ENCODE data around the gene DNAJC5.
A peak's percentile ranks its signal among the peaks of the same experiment; 100 is the strongest.

The DNAJC5 gene

DNA sequence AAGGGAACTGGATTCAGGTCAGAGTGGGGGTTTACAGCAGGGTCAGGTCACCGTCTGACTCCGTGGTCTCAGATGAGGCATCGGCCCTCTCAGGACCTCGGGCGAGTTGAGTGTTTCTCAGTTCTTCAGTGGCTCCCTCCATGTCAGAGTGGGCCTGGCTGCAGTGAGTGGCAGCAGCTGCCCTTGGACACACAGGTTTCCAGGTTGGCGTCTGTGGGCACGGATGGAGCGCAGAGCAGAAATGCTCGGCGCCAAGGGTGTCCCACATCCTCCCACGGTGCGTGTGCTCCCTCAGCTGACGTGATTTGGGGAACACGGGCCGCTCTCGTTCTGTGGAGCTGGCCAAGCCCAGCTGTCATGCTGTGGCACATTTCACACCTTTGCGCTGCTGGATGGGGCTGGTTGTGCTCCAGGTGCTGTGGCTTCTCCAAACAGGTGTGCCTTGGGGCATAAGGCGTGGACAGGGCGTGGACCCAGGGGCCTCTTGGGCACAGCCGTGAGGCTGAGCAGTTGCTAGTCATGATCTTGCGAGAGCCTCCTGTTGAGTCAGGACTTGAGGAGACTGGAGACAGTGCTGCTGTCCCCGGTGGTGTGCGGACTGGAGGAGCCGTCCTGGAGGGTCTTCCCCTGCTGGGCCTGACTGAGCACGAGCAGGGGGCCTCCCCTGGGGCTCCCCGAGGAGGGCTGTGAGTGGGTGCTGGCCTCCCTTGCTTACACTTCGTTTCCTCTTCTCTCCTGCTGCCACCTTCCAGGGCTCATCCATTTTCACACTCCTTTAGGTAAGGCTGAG lies 9.5 kb upstream of the DNAJC5 start:
- DNase-seq (ENCODE audit: low read depth), result no peak

DNA sequence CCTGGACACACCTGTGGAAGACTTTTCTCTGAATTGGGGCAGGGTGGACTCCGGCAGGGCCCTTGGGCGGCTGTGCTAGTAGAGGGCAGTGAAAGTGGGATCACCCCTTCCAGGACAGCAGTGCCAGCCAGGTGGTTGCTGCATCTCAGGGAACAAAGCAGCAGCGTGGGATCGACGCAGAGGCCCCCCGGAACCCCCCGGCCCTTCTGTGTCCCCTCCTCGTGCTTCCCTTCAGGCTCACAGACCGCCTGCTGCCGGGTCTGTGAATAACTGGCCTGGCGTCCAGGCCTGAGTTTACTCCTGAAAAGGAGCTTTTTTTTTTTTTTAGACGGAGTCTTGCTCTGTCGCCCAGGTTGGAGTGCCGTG lies 8.9 kb upstream of the DNAJC5 start:
- no peak for DNase-seq (ENCODE audit: low read depth)

DNA sequence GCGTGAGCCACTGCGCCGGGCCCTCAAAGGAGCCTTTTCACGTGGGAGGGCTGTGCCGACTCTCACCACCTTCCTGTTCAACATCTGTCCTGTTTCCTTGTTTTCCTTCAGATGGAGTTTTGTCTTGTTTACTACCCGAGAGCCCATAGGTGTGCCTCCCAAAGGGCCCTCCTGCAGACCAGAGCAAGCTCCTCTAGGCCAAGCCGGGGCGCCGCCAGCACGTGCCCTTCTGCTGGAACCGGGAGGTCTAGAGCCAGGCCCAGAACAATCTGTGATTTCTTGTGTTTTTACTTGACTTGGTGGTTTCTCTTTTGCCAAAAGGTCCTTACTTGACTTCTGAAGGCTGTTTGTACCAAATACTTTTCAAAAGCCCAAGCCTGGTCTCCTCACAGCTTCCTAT lies 8.0 kb upstream of the DNAJC5 start:
- DNase-seq (ENCODE audit: low read depth), result no peak

DNA sequence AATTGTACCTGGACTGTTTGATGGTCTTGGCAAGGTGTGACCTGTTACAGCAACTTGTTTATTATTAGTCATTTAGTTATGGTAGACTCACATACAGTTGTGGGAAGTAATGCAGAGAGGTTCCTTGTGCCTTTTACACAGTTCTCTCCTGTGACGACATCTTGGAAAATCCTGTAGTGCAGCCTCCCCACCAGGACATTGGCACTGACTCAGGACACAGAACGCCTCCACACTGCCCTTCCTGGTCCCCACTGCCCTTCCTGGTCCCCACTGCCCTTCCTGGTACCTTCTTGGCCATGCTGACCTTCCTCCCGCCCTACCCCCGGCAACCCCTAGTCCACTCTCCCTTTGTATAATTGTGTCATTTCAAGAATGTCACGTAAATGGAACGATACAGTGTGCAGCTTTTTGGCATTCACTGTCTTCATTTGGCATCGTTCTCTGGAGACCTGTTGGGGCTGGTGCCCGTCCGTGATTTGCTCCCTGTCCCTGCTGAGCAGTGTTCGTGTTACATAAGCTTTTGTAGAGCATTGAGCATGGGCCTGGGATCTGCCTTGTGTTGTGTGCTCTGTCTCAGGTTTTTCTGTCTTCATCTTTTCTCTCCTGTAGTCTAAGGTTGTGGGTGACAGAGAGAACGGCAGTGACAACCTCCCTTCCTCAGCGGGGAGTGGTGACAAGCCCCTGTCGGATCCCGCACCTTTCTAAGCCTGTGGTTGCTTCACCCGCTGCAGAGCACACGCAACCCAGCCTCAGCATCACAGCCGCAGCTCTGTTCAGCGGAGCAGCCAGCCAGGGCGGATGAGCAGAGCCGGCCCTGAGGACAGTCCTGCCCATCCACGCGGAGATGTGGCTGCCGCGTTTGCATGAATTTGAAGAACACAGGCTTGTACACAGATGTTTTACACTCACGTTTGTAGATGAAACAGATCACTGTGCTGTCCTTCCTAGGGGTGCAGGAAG lies 5.4 kb upstream of the DNAJC5 start:
- DNase-seq (ENCODE audit: low read depth), result no peak

GRCh38 chr20:63890201-63890576 lies 4.7 kb upstream of the DNAJC5 start:
- DNase-seq (ENCODE audit: low read depth), result no peak

DNA sequence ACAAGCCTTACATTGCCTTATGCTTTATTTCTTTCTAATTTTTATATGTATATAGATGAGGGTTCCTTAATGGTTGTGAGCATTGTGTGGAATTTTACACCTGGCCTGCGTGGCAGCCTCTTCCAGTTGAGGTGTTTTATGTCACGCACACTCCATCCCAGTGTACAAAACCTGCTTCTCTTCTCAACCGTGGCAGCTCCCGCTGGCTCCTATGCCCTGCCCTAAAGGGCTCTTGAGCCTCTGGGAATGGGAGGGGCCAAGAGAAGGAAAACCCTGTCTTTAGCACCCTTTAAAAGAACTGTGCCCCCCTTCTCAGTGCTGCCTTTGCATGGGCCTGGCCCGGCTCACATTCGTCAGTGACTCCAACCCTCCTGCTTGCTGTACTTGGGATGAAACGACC lies 4.3 kb upstream of the DNAJC5 start:
- no peak for DNase-seq (ENCODE audit: low read depth)

DNA sequence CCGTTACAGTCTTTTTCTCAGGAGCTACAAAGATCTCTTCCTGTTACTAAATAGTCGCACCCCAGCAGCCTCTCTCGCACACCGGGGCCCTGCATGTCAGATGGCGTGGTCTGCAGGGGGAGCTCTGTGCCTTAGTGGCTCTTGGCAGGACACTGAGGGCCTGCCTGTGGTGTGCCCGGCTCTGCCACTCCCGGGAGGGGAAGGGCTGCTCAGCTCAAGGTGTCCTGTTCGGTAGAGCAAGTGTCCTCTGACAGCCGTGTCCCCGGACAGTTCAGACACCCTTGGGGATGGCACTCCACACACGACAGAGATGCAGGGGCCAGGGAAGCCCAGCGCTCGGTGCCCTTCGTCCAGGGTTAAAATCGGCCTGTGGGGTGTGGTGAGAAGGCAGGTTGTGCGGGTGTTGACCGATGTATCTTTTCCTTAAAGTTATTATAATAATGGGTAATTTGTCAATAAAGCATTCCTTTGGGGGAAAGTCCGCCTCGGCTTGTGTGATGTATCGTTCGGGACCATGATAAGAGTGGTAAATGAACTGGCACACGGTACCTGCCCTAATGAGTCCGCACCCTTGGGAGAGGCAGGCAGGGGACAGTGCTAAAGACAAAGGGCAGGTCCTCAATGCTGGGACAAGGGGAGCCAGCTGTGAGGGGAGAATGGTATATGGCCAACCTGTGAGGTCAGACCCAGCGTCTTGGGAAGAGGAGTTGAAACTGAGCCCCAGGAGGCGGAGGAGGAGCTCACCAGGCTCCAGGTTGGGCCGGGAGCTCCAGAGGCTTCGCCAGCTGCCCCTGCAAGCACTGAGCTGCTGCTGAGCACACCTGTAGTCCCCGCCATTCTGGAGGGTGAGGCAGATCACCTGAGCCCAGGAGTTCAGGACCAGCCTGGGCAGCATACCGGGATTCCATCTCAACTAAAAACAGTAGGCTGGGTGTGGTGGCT lies 3.6 kb upstream of the DNAJC5 start:
- no peak for DNase-seq (ENCODE audit: low read depth)

DNA sequence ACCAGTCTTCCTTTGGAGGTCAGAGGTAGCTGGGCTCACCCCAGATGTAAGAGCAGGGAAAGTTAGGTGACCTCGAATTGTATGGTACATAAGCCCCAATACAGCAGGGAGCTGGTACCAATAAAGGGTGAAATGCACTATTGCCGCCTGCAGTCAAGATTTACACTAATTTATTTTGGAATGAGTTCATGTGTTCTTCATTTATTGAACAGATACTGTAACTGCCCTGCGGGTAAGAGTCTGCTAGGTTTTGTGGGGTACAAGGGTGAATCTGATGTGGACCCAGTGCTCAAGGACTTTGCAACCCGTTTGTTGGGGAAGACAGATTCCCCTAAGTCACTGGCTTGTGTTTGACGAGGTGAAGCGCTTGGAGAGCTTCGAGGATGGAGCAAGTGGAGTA lies 2.5 kb upstream of the DNAJC5 start:
- DNase-seq (ENCODE audit: low read depth), result no peak

- DNase-seq (ENCODE audit: low read depth), result no peak
Measured at GRCh38 chr20:63893999-63894357, 948 bp upstream of the DNAJC5 start.

- DNase-seq (ENCODE audit: low read depth), result no peak
Measured at GRCh38 chr20:63895202-63895951, 451 bp downstream of the DNAJC5 start.

- DNase-seq (ENCODE audit: low read depth), result no peak
Measured at GRCh38 chr20:63895952-63896263, 982 bp downstream of the DNAJC5 start.

DNA sequence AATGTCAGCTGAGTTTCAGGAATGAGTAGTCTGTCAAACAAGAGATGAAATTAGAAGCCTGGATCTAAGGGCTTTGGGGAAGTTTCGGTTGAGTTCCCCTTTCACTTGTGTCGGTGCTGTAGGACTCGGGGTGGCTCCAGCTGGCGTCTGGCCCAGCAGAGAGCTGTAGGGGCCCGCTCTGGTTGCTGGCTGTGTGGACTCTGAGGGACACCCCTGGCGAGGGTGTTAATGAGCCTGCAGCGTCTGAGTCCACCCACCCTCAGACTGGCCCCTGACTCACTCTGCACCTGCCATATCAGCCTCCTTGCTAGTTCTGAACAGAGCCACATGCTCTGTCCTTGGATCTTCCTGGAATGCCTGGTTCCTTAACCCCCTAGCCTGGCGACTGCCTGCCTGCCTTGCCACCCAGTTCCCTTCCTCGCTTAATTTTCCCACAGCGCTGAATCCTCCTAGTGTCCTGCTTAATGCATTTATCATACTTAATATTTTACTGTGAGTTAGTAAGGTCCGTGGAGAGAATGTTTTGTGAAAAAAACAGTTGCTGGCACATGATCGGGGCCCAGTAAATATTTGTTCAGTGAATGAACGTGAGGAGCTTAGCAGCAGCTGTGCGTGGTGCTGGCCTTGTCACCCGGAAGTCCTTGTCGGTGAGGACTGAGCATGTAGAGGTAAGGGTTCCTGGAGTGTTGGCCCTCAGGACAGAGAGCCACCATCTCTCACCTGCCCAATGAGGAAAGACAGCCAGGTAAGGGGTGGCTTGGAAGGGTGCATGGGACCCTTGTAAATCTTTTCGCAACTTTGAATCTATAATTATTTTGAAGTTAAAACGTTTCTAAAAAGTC lies 1.6 kb downstream of the DNAJC5 start:
- DNase-seq (ENCODE audit: low read depth), result peak; percentile 17

DNA sequence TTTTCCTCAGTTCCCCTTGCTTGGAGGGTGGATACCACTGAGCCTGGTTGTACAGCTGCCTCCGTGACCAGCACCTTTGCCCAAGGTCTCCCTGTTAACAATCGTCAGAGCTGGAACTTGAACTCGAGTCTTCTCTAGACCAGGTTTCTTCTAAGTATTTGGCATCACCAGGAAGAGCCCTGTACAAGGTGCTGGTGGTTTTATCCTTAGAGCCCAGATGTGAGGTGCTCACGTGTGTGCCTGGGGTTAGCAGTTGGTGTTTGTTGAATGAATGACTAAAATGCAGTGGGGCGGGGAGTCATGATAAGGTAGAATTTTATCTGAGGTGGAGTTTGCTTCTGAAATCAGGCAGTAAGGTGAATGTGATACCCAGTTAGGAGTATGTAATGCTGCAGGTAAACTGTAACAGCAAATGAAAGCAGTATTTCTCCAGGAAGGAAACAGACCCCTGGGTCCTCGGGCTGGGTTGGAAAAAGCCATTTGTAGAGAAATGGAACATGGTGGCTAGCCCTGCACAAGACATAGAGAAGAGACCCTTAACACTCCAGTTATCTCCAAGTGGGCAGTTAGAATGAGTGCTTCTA lies 3.1 kb downstream of the DNAJC5 start:
- no peak for DNase-seq (ENCODE audit: low read depth)

DNA sequence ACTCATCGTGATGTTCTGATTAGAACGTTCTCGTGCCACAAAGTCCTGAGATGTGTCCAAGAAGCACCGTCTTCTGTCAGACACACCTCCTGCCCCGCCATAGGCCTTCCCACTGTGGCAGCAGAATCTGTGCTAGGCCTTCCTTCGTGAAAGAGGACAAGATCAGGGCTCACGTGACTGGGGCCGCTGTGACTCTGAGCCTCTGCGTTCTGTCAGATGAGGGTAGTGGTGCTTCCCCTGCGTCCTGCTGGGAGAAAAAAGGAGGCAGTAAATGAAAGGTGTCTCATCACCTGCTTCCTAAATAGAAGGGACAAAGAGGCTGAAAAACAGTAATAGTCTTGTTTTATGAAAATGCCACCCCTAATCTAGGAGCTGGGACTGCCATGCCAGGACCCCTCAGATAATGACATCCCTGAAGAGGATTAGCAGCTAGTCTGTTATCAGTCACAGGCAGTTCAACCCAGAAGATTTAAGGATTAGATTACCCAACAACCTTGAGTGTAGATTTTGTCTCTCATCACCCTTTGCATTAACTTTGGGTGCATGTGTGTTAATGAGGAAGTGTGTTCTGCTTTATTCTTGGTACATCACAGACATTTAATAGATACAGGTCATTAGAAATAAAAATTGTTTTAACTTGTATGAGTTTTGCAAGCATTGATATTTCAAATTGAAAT lies 4.1 kb downstream of the DNAJC5 start:
- DNase-seq (ENCODE audit: low read depth), result no peak

GRCh38 chr20:63900413-63900812 lies 5.5 kb downstream of the DNAJC5 start:
- no peak for DNase-seq (ENCODE audit: low read depth)

DNA sequence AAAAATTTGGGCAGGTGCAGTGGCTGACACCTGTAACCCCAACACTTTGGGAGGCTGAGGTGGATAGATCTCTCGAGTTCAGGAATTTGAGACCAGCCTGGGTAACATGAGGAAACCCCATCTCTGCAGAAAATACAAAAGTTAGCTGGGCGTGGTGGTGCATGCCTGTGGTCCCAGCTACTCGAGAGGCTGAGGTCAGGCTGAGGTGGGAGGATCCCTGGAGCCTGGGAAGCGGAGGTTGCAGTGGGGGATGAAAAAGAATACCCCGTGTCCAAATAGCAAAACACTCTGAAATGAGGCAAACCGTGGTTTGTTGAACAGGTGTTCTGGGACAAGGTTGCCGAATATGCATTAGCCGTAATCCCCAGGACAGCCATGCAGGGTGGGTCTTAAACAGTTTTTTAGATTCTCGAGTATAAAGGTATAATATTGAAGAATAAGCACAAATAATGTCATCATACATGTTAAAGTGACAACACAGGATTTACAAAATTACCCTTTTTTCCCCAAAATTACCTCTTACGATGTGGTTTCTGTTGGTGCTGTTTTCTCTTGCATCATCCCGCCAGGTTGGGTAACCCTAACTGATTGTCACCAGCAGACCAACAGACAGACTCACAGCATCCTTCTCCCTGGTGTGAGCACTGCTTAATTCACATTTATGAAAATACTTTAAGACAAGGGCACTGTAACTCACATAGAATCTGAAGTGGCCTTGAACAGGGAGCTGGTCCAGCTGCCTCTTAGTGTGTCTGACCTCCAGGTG lies 9.1 kb downstream of the DNAJC5 start:
- no peak for DNase-seq (ENCODE audit: low read depth)

DNA sequence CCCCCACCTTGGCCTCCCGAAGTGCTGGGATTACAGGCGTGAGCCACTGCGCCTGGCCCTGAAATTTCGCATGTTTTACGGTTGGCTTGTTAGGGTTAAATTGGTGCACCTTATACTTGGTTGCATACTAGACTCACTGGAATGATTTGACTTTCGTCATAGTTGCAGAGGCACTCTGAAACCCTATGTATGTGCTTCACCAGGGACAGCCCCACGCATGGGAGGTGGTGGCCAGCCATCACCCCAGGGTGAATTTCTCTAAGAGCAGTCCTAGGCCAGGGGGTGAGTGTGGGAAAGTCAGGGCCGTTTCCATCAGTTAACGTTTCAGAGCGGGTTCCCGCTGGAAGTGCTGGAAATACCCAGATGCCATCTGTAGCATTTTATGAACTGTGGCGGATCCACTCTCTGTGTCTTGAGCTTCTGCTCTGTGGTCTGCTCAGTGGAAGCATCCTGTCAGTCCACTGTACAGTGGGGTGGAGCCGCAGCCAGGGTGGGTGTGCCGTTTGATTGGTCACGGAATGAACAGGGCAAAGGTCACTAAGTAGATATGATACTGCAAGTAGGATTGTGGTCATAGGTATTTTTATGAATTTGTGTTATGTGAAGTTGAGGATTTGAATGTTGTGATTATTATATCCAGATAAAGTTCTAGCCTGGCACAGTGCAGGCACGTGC lies 13.2 kb downstream of the DNAJC5 start:
- DNase-seq (ENCODE audit: low read depth), result no peak

- no peak for DNase-seq (ENCODE audit: low read depth)
Measured at GRCh38 chr20:63911176-63911575, 16.2 kb downstream of the DNAJC5 start.
